ENCODE data around the gene UROC1. TPM values are rescaled to one million over a fixed set of nuclear protein-coding genes. Genes with fewer than 3 reads are reported as not detected.

The UROC1 gene
- polyA plus RNA-seq, 1 of the 3 experiments (the other 2 are of a cell fraction) = not detected

DNA sequence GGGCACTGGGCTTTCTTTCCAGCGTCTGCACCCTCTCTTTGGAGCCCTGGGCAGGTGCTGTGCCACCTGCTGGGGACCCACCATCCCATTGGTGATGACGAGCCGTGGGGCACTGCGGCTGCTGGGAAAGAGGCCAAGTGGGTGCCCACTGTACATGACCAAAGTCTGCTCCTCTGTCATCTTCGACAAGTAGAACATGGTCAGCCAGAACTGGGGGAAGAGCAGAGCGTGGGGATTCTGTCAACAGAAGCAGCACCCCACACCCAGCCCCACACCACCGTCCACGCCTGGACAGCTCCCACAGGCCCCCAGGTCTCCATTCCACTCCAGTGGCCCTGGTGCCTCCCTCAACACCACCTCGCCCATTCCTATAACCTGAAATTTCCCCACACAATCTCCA lies 9.7 kb downstream of the UROC1 start:
- H2AFZ ChIP-seq (ENCODE audit: low read depth) = no peak overlapping the region
- no peaks in the 10 kb centered on the region for H3K79me2 ChIP-seq (ENCODE audit: insufficient read depth)
- no peak for TF ChIP-seq TCF12 (IDR thresholded peaks at IDR 0.05)
- no peak for TF ChIP-seq RXRA (IDR thresholded peaks at IDR 0.05; ENCODE audit: borderline replicate concordance, low read depth)
- TF ChIP-seq, protein P1, sequence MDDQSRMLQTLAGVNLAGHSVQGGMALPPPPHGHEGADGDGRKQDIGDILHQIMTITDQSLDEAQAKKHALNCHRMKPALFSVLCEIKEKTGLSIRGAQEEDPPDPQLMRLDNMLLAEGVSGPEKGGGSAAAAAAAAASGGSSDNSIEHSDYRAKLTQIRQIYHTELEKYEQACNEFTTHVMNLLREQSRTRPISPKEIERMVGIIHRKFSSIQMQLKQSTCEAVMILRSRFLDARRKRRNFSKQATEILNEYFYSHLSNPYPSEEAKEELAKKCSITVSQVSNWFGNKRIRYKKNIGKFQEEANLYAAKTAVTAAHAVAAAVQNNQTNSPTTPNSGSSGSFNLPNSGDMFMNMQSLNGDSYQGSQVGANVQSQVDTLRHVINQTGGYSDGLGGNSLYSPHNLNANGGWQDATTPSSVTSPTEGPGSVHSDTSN (IDR thresholded peaks at IDR 0.05) = no peak
- H3K4me2 ChIP-seq = no peak overlapping the region
- no peaks in the 10 kb centered on the region for H3K9me2 ChIP-seq
- H3K4me1 ChIP-seq (ENCODE audit: control insufficient read depth in 1 of 2, insufficient read depth in 2 of 2, low read depth in 1 of 2, low read length in 1 of 2) = peaks cover 0 to 2% of the 10 kb centered on the region in 2 experiments; a peak in 1 of 4 replicates
- no peaks in the 10 kb centered on the region for H3K36me3 ChIP-seq (replicated peaks in 1 of 2; ENCODE audit: control insufficient read depth in 1 of 2, insufficient read depth in 2 of 2, low read length in 1 of 2)
- CTCF ChIA-PET = interaction anchor here (7.0 kb wide), 1 partner anchor 15 kb away, joined by 45 read pairs; the partner anchor contains the start of gene CHST13
- peaks cover 10% of the 10 kb centered on the region; the same call in 1 of the 2 replicates for H3K27me3 ChIP-seq (ENCODE audit: insufficient read depth)
- no peaks in the 10 kb centered on the region for H3K9me3 ChIP-seq
- H4K20me1 ChIP-seq (ENCODE audit: insufficient read depth) = no peaks in the 10 kb centered on the region
- no peak overlapping the region for H3K27ac ChIP-seq (ENCODE audit: low read depth in 2 of 2, low read length in 1 of 2)
- peaks cover 1% of the 10 kb centered on the region for H3F3A ChIP-seq (replicated peaks; ENCODE audit: insufficient read depth)
- no peak for DNase-seq
- POLR2A ChIA-PET = no interaction called here
- no peak overlapping the region for H3K9ac ChIP-seq
- WGBS (ENCODE audit: low lambda C conversion rate) = 73% methylated on average over 3 of the region's 9 CpGs
- no peak overlapping the region for H3K4me3 ChIP-seq (ENCODE audit: low read depth in 2 of 2, low read length in 1 of 2)

DNA sequence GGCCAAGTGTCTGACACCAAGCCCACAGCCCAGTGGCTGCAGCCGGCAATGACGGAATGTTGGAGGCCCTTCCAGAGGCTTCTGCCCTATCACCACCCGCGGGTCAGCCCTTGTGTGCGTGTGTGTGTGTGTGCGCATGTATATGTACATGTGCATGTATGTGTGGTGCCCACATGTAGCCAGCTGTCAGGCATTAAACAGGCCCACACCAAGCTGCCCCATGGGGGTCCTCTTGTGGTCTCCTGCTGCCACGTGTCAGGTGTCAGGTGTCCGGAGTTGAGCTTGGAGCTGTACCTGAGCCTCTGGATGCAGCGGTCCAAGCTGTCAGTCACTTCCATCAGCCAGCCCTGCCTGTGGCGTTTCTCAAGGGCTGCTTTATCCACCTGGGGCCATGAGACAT lies 13.9 kb downstream of the UROC1 start:
- H3K27me3 ChIP-seq (ENCODE audit: insufficient read depth) = peaks cover 10% of the 10 kb centered on the region; the same call in 1 of the 2 replicates
- H3K27ac ChIP-seq (ENCODE audit: low read depth in 2 of 2, low read length in 1 of 2) = no peak overlapping the region
- H3K9me3 ChIP-seq = no peaks in the 10 kb centered on the region
- ChIA-PET POLR2A (no interaction called here), CTCF (interaction anchor here (1.3 kb wide), 1 partner anchor 19 kb away, joined by 5 read pairs; no protein-coding TSS in a partner anchor)
- no peaks in the 10 kb centered on the region for H3K4me1 ChIP-seq (ENCODE audit: control insufficient read depth in 1 of 2, insufficient read depth in 2 of 2, low read depth in 1 of 2, low read length in 1 of 2)
- peaks cover 11% of the 10 kb centered on the region for H3F3A ChIP-seq (replicated peaks; ENCODE audit: insufficient read depth)
- H3K9ac ChIP-seq = no peak overlapping the region
- H3K36me3 ChIP-seq (replicated peaks in 1 of 2; ENCODE audit: control insufficient read depth in 1 of 2, insufficient read depth in 2 of 2, low read length in 1 of 2) = no peaks in the 10 kb centered on the region
- no peak overlapping the region for H2AFZ ChIP-seq (ENCODE audit: low read depth)
- no peaks in the 10 kb centered on the region for H3K79me2 ChIP-seq (ENCODE audit: insufficient read depth)
- no peak for DNase-seq
- H4K20me1 ChIP-seq (ENCODE audit: insufficient read depth) = no peaks in the 10 kb centered on the region
- no peak for TF ChIP-seq EZH2phosphoT487 (IDR thresholded peaks at IDR 0.05; ENCODE audit: borderline replicate concordance, low read depth)
- TF ChIP-seq JUND (IDR thresholded peaks at IDR 0.05) = no peak
- TF ChIP-seq, protein P2, sequence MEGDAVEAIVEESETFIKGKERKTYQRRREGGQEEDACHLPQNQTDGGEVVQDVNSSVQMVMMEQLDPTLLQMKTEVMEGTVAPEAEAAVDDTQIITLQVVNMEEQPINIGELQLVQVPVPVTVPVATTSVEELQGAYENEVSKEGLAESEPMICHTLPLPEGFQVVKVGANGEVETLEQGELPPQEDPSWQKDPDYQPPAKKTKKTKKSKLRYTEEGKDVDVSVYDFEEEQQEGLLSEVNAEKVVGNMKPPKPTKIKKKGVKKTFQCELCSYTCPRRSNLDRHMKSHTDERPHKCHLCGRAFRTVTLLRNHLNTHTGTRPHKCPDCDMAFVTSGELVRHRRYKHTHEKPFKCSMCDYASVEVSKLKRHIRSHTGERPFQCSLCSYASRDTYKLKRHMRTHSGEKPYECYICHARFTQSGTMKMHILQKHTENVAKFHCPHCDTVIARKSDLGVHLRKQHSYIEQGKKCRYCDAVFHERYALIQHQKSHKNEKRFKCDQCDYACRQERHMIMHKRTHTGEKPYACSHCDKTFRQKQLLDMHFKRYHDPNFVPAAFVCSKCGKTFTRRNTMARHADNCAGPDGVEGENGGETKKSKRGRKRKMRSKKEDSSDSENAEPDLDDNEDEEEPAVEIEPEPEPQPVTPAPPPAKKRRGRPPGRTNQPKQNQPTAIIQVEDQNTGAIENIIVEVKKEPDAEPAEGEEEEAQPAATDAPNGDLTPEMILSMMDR (IDR thresholded peaks at IDR 0.05) = no peak
- TF ChIP-seq POLR2AphosphoS5 (IDR thresholded peaks at IDR 0.05; ENCODE audit: low read depth, low read length) = no peak
- TF ChIP-seq, protein P3, sequence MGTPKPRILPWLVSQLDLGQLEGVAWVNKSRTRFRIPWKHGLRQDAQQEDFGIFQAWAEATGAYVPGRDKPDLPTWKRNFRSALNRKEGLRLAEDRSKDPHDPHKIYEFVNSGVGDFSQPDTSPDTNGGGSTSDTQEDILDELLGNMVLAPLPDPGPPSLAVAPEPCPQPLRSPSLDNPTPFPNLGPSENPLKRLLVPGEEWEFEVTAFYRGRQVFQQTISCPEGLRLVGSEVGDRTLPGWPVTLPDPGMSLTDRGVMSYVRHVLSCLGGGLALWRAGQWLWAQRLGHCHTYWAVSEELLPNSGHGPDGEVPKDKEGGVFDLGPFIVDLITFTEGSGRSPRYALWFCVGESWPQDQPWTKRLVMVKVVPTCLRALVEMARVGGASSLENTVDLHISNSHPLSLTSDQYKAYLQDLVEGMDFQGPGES (IDR thresholded peaks at IDR 0.05; ENCODE audit: low read depth, low read length) = no peak
- TF ChIP-seq MXI1 (IDR thresholded peaks at IDR 0.05; ENCODE audit: low read depth, low read length) = no peak
- TF ChIP-seq TAF1 (IDR thresholded peaks at IDR 0.05; ENCODE audit: borderline replicate concordance, low read depth, low read length) = no peak
- TF ChIP-seq RCOR1 (IDR thresholded peaks at IDR 0.05; ENCODE audit: low read length) = no peak
- TF ChIP-seq FOXJ3 (CRISPR knock-in tag; IDR thresholded peaks at IDR 0.05) = no peak
- no peak for TF ChIP-seq RFX5 (IDR thresholded peaks at IDR 0.05; ENCODE audit: low read length)
- TF ChIP-seq FOXM1 (IDR thresholded peaks at IDR 0.05; ENCODE audit: low read depth) = no peak
- TF ChIP-seq NRF1 (IDR thresholded peaks at IDR 0.05; ENCODE audit: low read depth, low read length) = no peak
- TF ChIP-seq, protein P4, sequence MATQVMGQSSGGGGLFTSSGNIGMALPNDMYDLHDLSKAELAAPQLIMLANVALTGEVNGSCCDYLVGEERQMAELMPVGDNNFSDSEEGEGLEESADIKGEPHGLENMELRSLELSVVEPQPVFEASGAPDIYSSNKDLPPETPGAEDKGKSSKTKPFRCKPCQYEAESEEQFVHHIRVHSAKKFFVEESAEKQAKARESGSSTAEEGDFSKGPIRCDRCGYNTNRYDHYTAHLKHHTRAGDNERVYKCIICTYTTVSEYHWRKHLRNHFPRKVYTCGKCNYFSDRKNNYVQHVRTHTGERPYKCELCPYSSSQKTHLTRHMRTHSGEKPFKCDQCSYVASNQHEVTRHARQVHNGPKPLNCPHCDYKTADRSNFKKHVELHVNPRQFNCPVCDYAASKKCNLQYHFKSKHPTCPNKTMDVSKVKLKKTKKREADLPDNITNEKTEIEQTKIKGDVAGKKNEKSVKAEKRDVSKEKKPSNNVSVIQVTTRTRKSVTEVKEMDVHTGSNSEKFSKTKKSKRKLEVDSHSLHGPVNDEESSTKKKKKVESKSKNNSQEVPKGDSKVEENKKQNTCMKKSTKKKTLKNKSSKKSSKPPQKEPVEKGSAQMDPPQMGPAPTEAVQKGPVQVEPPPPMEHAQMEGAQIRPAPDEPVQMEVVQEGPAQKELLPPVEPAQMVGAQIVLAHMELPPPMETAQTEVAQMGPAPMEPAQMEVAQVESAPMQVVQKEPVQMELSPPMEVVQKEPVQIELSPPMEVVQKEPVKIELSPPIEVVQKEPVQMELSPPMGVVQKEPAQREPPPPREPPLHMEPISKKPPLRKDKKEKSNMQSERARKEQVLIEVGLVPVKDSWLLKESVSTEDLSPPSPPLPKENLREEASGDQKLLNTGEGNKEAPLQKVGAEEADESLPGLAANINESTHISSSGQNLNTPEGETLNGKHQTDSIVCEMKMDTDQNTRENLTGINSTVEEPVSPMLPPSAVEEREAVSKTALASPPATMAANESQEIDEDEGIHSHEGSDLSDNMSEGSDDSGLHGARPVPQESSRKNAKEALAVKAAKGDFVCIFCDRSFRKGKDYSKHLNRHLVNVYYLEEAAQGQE (IDR thresholded peaks at IDR 0.05; ENCODE audit: low read depth, low read length) = no peak
- no peaks in the 10 kb centered on the region for H3K9me2 ChIP-seq
- H3K4me3 ChIP-seq (ENCODE audit: low read depth in 2 of 2, low read length in 1 of 2) = no peak overlapping the region
- no peak overlapping the region for H3K4me2 ChIP-seq
- 60% methylated on average over 2 of the region's 10 CpGs for WGBS (ENCODE audit: low lambda C conversion rate)
